GM08714 (cell line): ENCODE results near the gene TCP11.

ENCODE experiments used
- H3K4me3 ChIP-seq: fragments of 200-500 bp; sonication (Bioruptor generic); 2 replicates; pipeline ENCODE4 v1.5.1; 2014; ENCODE audit warnings: mild to moderate bottlenecking, low read length, inconsistent platforms
- ZNF274 ChIP-seq: IDR thresholded peaks from 2 replicates; pipeline ENCODE4 v1.6.1; 2012; ENCODE audit warnings: mild to moderate bottlenecking, low read depth, low read length

Gene TCP11

GRCh38 chr6:35087361-35088280 is 53.5 kb downstream of the TCP11 start:
- H3K4me3 ChIP-seq, result no peak overlapping the region
- TF ChIP-seq ZNF274, result no peak

GRCh38 chr6:35086636-35087360 is 54.3 kb downstream of the TCP11 start:
- no peak for TF ChIP-seq ZNF274
- H3K4me3 ChIP-seq, result no peak overlapping the region

- TF ChIP-seq ZNF274, result no peak
- no peak overlapping the region for H3K4me3 ChIP-seq
These were observed 54.9 kb downstream of the TCP11 start for GRCh38 chr6:35086282-35086632.

GRCh38 chr6:35085359-35086281 is 55.5 kb downstream of the TCP11 start:
- no peak overlapping the region for H3K4me3 ChIP-seq
- TF ChIP-seq ZNF274, result no peak

- TF ChIP-seq ZNF274, result no peak
- no peak overlapping the region for H3K4me3 ChIP-seq
These were observed 56.5 kb downstream of the TCP11 start for GRCh38 chr6:35084511-35085203.

GRCh38 chr6:35084041-35084491 is 57.1 kb downstream of the TCP11 start:
- H3K4me3 ChIP-seq, result no peak overlapping the region
- TF ChIP-seq ZNF274, result no peak

GRCh38 chr6:35083507-35083906 is 57.6 kb downstream of the TCP11 start:
- no peak for TF ChIP-seq ZNF274
- H3K4me3 ChIP-seq, result no peak overlapping the region

- no peak overlapping the region for H3K4me3 ChIP-seq
- TF ChIP-seq ZNF274, result no peak
These were observed 58.3 kb downstream of the TCP11 start for GRCh38 chr6:35082733-35083403.

GRCh38 chr6:35082046-35082732 is 59.0 kb downstream of the TCP11 start:
- TF ChIP-seq ZNF274, result no peak
- H3K4me3 ChIP-seq, result no peak overlapping the region

- TF ChIP-seq ZNF274, result no peak
- H3K4me3 ChIP-seq, result no peak overlapping the region
These were observed 59.7 kb downstream of the TCP11 start for GRCh38 chr6:35081426-35081851.

- no peak overlapping the region for H3K4me3 ChIP-seq
- no peak for TF ChIP-seq ZNF274
These were observed 60.2 kb downstream of the TCP11 start for GRCh38 chr6:35080821-35081425.
